ENCODE measurements around the gene MCCC2.

Gene MCCC2

DNA sequence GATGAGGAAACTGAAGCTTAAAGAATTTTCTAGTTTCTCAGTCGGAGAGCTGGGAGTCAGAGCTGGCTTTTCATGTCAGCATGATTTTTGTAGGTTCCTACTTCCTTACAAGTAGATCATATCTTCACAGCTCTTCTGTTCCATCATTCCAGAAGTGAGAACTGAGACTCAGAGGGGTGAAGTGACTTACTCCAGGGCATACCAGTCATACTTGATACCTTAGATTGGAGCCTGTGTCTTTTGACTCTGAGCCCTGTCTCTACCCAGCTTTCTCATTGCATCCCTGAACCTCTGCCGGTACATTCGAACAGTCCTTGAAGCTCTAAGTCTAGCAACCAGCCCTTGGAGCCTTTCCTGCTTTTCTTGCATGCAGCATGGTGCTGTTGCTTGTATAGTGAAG, 53.3 kb downstream of the MCCC2 start:
- no peak for TF ChIP-seq CEBPB (IDR thresholded peaks at IDR 0.05)
- no peak for TF ChIP-seq TCF12 (IDR thresholded peaks at IDR 0.05; ENCODE audit: low read depth)
- TF ChIP-seq YY1 (IDR thresholded peaks at IDR 0.05; ENCODE audit: low read depth) = no peak
- no peak for TF ChIP-seq ZBTB7A (IDR thresholded peaks at IDR 0.05; ENCODE audit: low read depth)
- no peak for TF ChIP-seq EP300 (IDR thresholded peaks at IDR 0.05; ENCODE audit: borderline replicate concordance)
- no peak for TF ChIP-seq TAF1 (IDR thresholded peaks at IDR 0.05; ENCODE audit: low read depth)
- no peak for TF ChIP-seq FOXM1 (IDR thresholded peaks at IDR 0.05; ENCODE audit: borderline replicate concordance, low read depth)
- TF ChIP-seq RAD21 (IDR thresholded peaks at IDR 0.05; ENCODE audit: low read depth) = no peak

DNA sequence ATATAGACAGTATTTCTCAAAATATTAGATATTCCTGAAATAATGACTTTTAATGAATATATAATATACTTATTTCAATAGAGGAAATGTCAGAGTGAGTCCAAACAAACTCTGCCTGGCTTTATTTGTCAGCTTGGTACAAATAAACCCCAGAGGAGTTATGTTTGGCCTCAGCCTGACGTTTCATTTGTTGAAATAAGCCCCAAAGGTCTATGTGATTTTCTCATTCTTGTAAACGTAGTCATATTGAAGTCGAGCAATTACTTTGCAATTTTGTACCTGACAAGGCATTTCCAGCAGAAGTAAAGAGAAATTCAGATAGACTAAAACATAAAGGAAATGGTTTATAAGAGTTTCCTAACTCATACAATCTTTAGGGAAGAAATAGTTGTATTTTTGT, 57.9 kb downstream of the MCCC2 start:
- TF ChIP-seq, protein P1, sequence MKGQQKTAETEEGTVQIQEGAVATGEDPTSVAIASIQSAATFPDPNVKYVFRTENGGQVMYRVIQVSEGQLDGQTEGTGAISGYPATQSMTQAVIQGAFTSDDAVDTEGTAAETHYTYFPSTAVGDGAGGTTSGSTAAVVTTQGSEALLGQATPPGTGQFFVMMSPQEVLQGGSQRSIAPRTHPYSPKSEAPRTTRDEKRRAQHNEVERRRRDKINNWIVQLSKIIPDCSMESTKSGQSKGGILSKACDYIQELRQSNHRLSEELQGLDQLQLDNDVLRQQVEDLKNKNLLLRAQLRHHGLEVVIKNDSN (IDR thresholded peaks at IDR 0.05) = no peak
- TF ChIP-seq NFIC (IDR thresholded peaks at IDR 0.05) (no peak), ZBTB7A (IDR thresholded peaks at IDR 0.05; ENCODE audit: low read depth) (no peak), RAD21 (IDR thresholded peaks at IDR 0.05; ENCODE audit: low read depth) (no peak), CREB1 (IDR thresholded peaks at IDR 0.05; ENCODE audit: low read depth) (no peak), CEBPB (IDR thresholded peaks at IDR 0.05) (no peak), FOXM1 (IDR thresholded peaks at IDR 0.05; ENCODE audit: borderline replicate concordance, low read depth) (no peak), EP300 (IDR thresholded peaks at IDR 0.05; ENCODE audit: borderline replicate concordance) (no peak), TEAD4 (IDR thresholded peaks at IDR 0.05) (no peak), YY1 (IDR thresholded peaks at IDR 0.05; ENCODE audit: low read depth) (no peak)
- TF ChIP-seq, protein P2, sequence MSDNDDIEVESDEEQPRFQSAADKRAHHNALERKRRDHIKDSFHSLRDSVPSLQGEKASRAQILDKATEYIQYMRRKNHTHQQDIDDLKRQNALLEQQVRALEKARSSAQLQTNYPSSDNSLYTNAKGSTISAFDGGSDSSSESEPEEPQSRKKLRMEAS (IDR thresholded peaks at IDR 0.05) = no peak
- TF ChIP-seq, protein P3, sequence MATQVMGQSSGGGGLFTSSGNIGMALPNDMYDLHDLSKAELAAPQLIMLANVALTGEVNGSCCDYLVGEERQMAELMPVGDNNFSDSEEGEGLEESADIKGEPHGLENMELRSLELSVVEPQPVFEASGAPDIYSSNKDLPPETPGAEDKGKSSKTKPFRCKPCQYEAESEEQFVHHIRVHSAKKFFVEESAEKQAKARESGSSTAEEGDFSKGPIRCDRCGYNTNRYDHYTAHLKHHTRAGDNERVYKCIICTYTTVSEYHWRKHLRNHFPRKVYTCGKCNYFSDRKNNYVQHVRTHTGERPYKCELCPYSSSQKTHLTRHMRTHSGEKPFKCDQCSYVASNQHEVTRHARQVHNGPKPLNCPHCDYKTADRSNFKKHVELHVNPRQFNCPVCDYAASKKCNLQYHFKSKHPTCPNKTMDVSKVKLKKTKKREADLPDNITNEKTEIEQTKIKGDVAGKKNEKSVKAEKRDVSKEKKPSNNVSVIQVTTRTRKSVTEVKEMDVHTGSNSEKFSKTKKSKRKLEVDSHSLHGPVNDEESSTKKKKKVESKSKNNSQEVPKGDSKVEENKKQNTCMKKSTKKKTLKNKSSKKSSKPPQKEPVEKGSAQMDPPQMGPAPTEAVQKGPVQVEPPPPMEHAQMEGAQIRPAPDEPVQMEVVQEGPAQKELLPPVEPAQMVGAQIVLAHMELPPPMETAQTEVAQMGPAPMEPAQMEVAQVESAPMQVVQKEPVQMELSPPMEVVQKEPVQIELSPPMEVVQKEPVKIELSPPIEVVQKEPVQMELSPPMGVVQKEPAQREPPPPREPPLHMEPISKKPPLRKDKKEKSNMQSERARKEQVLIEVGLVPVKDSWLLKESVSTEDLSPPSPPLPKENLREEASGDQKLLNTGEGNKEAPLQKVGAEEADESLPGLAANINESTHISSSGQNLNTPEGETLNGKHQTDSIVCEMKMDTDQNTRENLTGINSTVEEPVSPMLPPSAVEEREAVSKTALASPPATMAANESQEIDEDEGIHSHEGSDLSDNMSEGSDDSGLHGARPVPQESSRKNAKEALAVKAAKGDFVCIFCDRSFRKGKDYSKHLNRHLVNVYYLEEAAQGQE (IDR thresholded peaks at IDR 0.05; ENCODE audit: low read depth) = no peak

DNA sequence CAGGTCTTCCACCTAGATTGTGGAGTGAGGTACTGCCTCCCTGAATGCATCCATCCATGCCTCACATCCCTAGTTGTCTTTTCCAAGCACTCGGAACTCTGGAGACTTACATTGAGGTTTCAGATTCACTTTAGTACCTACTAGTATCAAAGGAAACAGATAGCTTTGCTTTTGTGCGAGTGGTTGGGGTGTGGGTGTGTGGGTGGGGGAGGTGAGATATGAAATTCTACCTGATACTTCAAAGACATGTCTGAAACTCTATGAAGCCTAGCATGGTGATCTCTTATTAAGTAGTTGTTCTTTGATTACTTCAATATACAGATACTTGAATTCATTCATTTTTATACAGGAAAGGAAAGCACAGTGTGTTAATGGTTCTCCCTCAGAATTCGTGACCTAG, 64.4 kb downstream of the MCCC2 start:
- TF ChIP-seq RAD21 (IDR thresholded peaks at IDR 0.05; ENCODE audit: low read depth) (no peak), TEAD4 (IDR thresholded peaks at IDR 0.05) (no peak), TAF1 (IDR thresholded peaks at IDR 0.05; ENCODE audit: low read depth) (no peak), EGR1 (IDR thresholded peaks at IDR 0.05) (no peak), NFIC (IDR thresholded peaks at IDR 0.05) (no peak), CREB1 (IDR thresholded peaks at IDR 0.05; ENCODE audit: low read depth) (no peak), YY1 (IDR thresholded peaks at IDR 0.05; ENCODE audit: low read depth) (no peak), FOXM1 (IDR thresholded peaks at IDR 0.05; ENCODE audit: borderline replicate concordance, low read depth) (no peak)
- TF ChIP-seq, protein P3 (IDR thresholded peaks at IDR 0.05; ENCODE audit: low read depth) = no peak
- TF ChIP-seq, protein P1 (IDR thresholded peaks at IDR 0.05) = no peak
- TF ChIP-seq, protein P2 (IDR thresholded peaks at IDR 0.05) = no peak

DNA sequence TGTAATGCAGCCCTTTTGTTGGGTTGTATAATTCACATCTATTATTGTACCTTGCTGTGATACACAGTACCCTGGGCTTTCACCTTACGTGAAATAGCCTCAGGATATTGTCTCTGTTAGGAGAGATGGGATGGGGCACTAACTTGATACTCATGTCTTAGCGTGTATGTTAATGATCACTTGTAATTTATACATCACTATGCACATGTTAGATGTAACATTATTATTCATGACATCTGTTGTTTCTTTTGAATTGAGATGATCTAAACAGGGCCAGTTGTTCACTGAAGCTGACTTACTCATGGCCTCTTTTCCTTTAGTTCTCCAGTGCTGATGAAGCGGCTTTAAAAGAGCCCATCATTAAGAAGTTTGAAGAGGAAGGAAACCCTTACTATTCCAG, 65.2 kb downstream of the MCCC2 start:
- TF ChIP-seq TAF1 (IDR thresholded peaks at IDR 0.05; ENCODE audit: low read depth) (no peak), TEAD4 (IDR thresholded peaks at IDR 0.05) (no peak), RAD21 (IDR thresholded peaks at IDR 0.05; ENCODE audit: low read depth) (no peak), EGR1 (IDR thresholded peaks at IDR 0.05) (no peak), YY1 (IDR thresholded peaks at IDR 0.05; ENCODE audit: low read depth) (no peak)
- TF ChIP-seq, protein P2 (IDR thresholded peaks at IDR 0.05) = no peak

DNA sequence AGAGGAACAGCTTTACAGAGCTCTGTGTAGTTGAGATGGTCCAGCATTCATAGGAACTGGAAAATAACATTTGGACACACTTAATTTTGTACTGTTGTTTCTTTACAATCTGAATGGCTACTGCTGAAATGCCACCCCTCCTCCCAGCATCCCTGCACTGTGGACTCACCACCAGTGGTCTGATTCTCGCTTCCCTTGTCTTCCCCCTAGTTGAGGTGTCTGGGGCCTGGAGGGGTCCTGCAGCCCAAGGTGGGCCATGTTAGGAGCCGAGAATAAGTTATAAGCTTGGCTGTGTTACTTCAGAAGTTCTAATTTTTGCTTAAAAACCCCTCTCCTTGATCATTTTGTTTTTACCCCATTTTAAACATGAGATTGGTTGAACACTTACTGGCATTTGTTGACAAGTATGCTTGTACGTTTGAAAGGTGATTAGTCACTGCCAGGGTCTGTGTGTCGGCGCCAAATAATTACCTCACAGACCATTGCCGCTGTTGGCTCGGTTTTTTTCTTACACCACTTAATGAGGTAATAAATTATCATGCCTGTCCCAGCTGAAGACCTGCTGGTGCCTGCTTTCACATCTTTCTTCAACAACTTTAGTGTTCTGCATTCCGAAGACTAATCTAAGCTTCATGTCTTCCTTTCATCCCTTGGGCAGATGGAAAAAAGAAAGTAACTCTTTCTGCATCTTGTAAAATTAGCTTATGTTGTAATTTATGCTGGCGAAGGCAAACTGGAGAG, 65.8 kb downstream of the MCCC2 start:
- TF ChIP-seq NFIC (IDR thresholded peaks at IDR 0.05) = no peak
- TF ChIP-seq, protein P1 (IDR thresholded peaks at IDR 0.05) = no peak
- no peak for TF ChIP-seq TEAD4 (IDR thresholded peaks at IDR 0.05)
- TF ChIP-seq, protein P3 (IDR thresholded peaks at IDR 0.05; ENCODE audit: low read depth) = no peak
- TF ChIP-seq CEBPB (IDR thresholded peaks at IDR 0.05) = no peak
- TF ChIP-seq EP300 (IDR thresholded peaks at IDR 0.05; ENCODE audit: borderline replicate concordance) = no peak
- TF ChIP-seq YY1 (IDR thresholded peaks at IDR 0.05; ENCODE audit: low read depth) = no peak
- TF ChIP-seq, protein P2 (IDR thresholded peaks at IDR 0.05) = no peak
- no peak for TF ChIP-seq TAF1 (IDR thresholded peaks at IDR 0.05; ENCODE audit: low read depth)
- TF ChIP-seq EGR1 (IDR thresholded peaks at IDR 0.05) = no peak
- no peak for TF ChIP-seq ZBTB7A (IDR thresholded peaks at IDR 0.05; ENCODE audit: low read depth)
- no peak for TF ChIP-seq FOXM1 (IDR thresholded peaks at IDR 0.05; ENCODE audit: borderline replicate concordance, low read depth)
